ENCODE results near the gene NUDT22.

The NUDT22 gene

GRCh38 chr11:64207256-64208085, 18.6 kb upstream of the NUDT22 start:
- no peak for DNase-seq

- DNase-seq = no peak
Observed at GRCh38 chr11:64208086-64208795, 17.8 kb upstream of the NUDT22 start.

GRCh38 chr11:64208796-64209562, 17.1 kb upstream of the NUDT22 start:
- no peak for DNase-seq

GRCh38 chr11:64209563-64209843, 16.6 kb upstream of the NUDT22 start:
- no peak for DNase-seq

- no peak for DNase-seq
Observed at GRCh38 chr11:64210301-64211020, 15.6 kb upstream of the NUDT22 start.

- no peak for DNase-seq
Observed at GRCh38 chr11:64211181-64211872, 14.7 kb upstream of the NUDT22 start.

GRCh38 chr11:64216879-64217278, 9.2 kb upstream of the NUDT22 start:
- DNase-seq = no peak

- no peak for DNase-seq
Observed at GRCh38 chr11:64218628-64219353, 7.3 kb upstream of the NUDT22 start.

- no peak for DNase-seq
Observed at GRCh38 chr11:64219354-64219684, 6.8 kb upstream of the NUDT22 start.

- DNase-seq = no peak
Observed at GRCh38 chr11:64219755-64220154, 6.3 kb upstream of the NUDT22 start.

- no peak for DNase-seq
Observed at GRCh38 chr11:64220271-64220670, 5.8 kb upstream of the NUDT22 start.

- no peak for DNase-seq
Observed at GRCh38 chr11:64220798-64221197, 5.3 kb upstream of the NUDT22 start.

- DNase-seq = no peak
Observed at GRCh38 chr11:64222651-64223000, 3.4 kb upstream of the NUDT22 start.

- no peak for DNase-seq
Observed at GRCh38 chr11:64223001-64223651, 2.9 kb upstream of the NUDT22 start.

- DNase-seq = no peak
Observed at GRCh38 chr11:64224151-64224890, 1.8 kb upstream of the NUDT22 start.

- no peak for DNase-seq
Observed at GRCh38 chr11:64224891-64225607, 1.0 kb upstream of the NUDT22 start.

- DNase-seq = peak; percentile 44
Observed at GRCh38 chr11:64226507-64227051, 505 bp downstream of the NUDT22 start.

GRCh38 chr11:64227405-64227956, 1.4 kb downstream of the NUDT22 start:
- no peak for DNase-seq

GRCh38 chr11:64229090-64229743, 3.1 kb downstream of the NUDT22 start:
- DNase-seq = no peak

Measured in NCI-H345 (cell line).